OCI-LY1 (cell line): Measurements from ENCODE around the gene PGRMC2.

Experiments
- EZH2 ChIP-seq: fragments of 200-600 bp; sonication (generic), shearing (Covaris generic); IDR thresholded peaks from 2 replicates; pipeline ENCODE4 v1.8.0; 2017; ENCODE audit warnings: borderline replicate concordance, mixed run types, mild to moderate bottlenecking, antibody characterized with exemption, low read length, moderate library complexity, mixed read lengths
- TF ChIP-seq, protein P1 (sequence below): fragments of 200-600 bp; sonication (generic), shearing (Covaris generic); IDR thresholded peaks from 2 replicates; pipeline ENCODE4 v1.5.1; 2017; ENCODE audit warnings: mild to moderate bottlenecking, antibody characterized with exemption, low read length, moderate library complexity, mixed read lengths

DNA sequence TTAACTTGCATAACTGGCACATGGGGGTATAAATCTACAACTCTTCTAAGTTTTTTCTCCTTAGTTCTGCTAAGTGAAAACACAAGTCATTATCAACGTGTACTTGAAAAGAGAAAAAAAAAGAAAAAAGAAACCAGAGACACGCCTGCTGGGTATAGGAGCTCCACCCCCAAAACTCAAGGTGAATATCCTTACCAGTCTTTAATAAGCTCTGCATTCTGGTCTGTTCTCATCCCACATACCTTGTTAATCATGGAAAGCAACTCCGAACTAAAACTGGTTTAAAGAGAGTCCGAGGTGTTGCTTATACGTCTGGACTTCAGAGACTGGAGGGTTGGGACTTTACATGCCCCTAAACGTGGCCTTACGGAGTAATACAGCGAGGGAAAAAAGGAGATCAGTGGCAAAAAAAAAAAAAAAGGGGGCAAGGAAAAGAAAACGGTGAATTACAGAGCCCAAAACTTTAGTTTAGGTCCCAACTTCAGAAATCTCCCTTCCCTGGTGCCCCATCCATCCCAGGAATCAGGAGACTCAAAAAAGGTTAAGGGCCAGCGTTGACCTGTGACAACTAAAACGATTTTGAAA is 1.0 kb downstream of the PGRMC2 start:
- TF ChIP-seq, protein P1, sequence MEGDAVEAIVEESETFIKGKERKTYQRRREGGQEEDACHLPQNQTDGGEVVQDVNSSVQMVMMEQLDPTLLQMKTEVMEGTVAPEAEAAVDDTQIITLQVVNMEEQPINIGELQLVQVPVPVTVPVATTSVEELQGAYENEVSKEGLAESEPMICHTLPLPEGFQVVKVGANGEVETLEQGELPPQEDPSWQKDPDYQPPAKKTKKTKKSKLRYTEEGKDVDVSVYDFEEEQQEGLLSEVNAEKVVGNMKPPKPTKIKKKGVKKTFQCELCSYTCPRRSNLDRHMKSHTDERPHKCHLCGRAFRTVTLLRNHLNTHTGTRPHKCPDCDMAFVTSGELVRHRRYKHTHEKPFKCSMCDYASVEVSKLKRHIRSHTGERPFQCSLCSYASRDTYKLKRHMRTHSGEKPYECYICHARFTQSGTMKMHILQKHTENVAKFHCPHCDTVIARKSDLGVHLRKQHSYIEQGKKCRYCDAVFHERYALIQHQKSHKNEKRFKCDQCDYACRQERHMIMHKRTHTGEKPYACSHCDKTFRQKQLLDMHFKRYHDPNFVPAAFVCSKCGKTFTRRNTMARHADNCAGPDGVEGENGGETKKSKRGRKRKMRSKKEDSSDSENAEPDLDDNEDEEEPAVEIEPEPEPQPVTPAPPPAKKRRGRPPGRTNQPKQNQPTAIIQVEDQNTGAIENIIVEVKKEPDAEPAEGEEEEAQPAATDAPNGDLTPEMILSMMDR, result no peak
- no peak for TF ChIP-seq EZH2
